Sigmoid colon (tissue), 4 donors: ENCODE results near the gene ABCA6.

Source experiments
- CTCF ChIP-seq, 4 experiments: fragments of 450-650 bp in 3 of 4; fragments of 200-600 bp in 1 of 4; IDR thresholded peaks; one replicate each; pipeline ENCODE4 v1.5.1; 2016 to 2019; ENCODE audit warnings: antibody characterized with exemption in 4 of 4, mild to moderate bottlenecking in 3 of 4, moderate library complexity in 2 of 4
- POLR2A ChIP-seq, 2 donors: fragments of 450-650 bp; IDR thresholded peaks; one replicate each; pipeline ENCODE4 v1.6.1; 2016; ENCODE audit warnings: antibody characterized with exemption in 2 of 2, mild to moderate bottlenecking in 2 of 2, moderate library complexity in 2 of 2
- POLR2AphosphoS5 ChIP-seq, 4 donors: sonication (generic); formaldehyde crosslinking; IDR thresholded peaks; one replicate each; pipeline ENCODE4 v1.6.1; 2017; ENCODE audit warnings: antibody characterized with exemption in 4 of 4

- no peak for TF ChIP-seq CTCF (IDR thresholded peaks at IDR 0.05)
- no peak for TF ChIP-seq POLR2A (IDR thresholded peaks at IDR 0.05)
- no peak for TF ChIP-seq POLR2AphosphoS5 (IDR thresholded peaks at IDR 0.05)
These were observed 28.7 kb upstream of the ABCA6 start for GRCh38 chr17:69170377-69170776.
